Loucy (cell line): ENCODE data around the gene RPP21.
A peak's percentile ranks its signal among the peaks of the same experiment; 100 is the strongest.

Experiments
- H2AFZ ChIP-seq: fragments of 200-600 bp; sonication (generic); 2 replicates; pipeline ENCODE4 v1.6.0; 2016; ENCODE audit warnings: antibody characterized with exemption, mild to moderate bottlenecking, low read length, moderate library complexity
- H3F3A ChIP-seq: fragments of 200-600 bp; 2 replicates; pipeline ENCODE4 v1.6.0; 2016; ENCODE audit warnings: antibody characterized with exemption, low read depth, mild to moderate bottlenecking
- H3K27me3 ChIP-seq: fragments of 200-600 bp; sonication (generic); 2 replicates; pipeline ENCODE4 v1.6.1; 2014; ENCODE audit warnings: low read length, mild to moderate bottlenecking; ENCODE audit not compliant: insufficient read depth, poor library complexity, severe bottlenecking
- H3K36me3 ChIP-seq: fragments of 200-600 bp; sonication (generic); 2 replicates; pipeline ENCODE4 v1.6.1; 2016; ENCODE audit warnings: low read length; ENCODE audit not compliant: insufficient read depth
- H3K4me1 ChIP-seq: fragments of 200-600 bp; sonication (generic); 2 replicates; pipeline ENCODE4 v1.5.1; 2014; ENCODE audit warnings: low read length, mild to moderate bottlenecking; ENCODE audit not compliant: insufficient read depth, poor library complexity, severe bottlenecking
- H3K4me2 ChIP-seq: fragments of 200-600 bp; sonication (generic); 2 replicates; pipeline ENCODE4 v1.6.0; 2014; ENCODE audit warnings: antibody characterized with exemption, low read length, low read depth, mild to moderate bottlenecking; ENCODE audit not compliant: poor library complexity, severe bottlenecking
- H3K4me3 ChIP-seq: fragments of 200-600 bp; sonication (generic); 2 replicates; pipeline ENCODE4 v1.5.1; 2014; ENCODE audit warnings: low read length, mild to moderate bottlenecking, mixed read lengths; ENCODE audit not compliant: poor library complexity, severe bottlenecking
- H3K79me2 ChIP-seq: fragments of 200-600 bp; sonication (generic); 2 replicates; pipeline ENCODE4 v1.6.1; 2014; ENCODE audit warnings: low read length; ENCODE audit not compliant: insufficient read depth
- H3K9ac ChIP-seq: fragments of 200-600 bp; sonication (generic); 2 replicates; pipeline ENCODE4 v1.6.0; 2014; ENCODE audit warnings: mild to moderate bottlenecking, low read depth, low read length, moderate library complexity; ENCODE audit not compliant: poor library complexity, severe bottlenecking
- H3K9me2 ChIP-seq: fragments of 200-600 bp; sonication (generic); replicated peaks from 2 replicates; pipeline ENCODE4 v1.6.1; 2016; ENCODE audit warnings: low read depth, low read length, mixed read lengths
- H3K9me3 ChIP-seq: fragments of 200-600 bp; sonication (generic); 2 replicates; pipeline ENCODE4 v1.6.1; 2014; ENCODE audit warnings: mild to moderate bottlenecking, antibody characterized with exemption, low read length, low read depth; ENCODE audit not compliant: insufficient read depth
- H4K20me1 ChIP-seq: fragments of 200-600 bp; sonication (generic); 2 replicates; pipeline ENCODE4 v1.6.0; 2014; ENCODE audit warnings: antibody characterized with exemption, low read length, mild to moderate bottlenecking; ENCODE audit not compliant: insufficient read depth, poor library complexity, severe bottlenecking
- CTCF ChIP-seq: fragments of 200-600 bp; sonication (generic); conservative IDR thresholded peaks from 2 replicates; pipeline ENCODE4 v1.5.1; 2014; ENCODE audit warnings: mild to moderate bottlenecking, antibody characterized with exemption, low read length
- EZH2phosphoT487 ChIP-seq: fragments of 200-600 bp; IDR thresholded peaks from 2 replicates; pipeline ENCODE4 v1.6.1; 2018; ENCODE audit warnings: antibody characterized with exemption, mild to moderate bottlenecking, moderate library complexity, borderline replicate concordance

Gene RPP21

GRCh38 chr6:30319146-30319835, 25.7 kb upstream of the RPP21 start:
- Histone ChIP-seq H3K4me1 (peaks cover 57% of the 10 kb centered on the region), H3K4me2 (peak overlapping the region; percentile 56), H3K36me3 (peaks cover 4% of the 10 kb centered on the region; the same call in 1 of the 2 replicates), H3F3A (no peaks in the 10 kb centered on the region), H3K9me2 (no peaks in the 10 kb centered on the region), H4K20me1 (peaks cover 89% of the 10 kb centered on the region), H3K27me3 (no peaks in the 10 kb centered on the region), H3K79me2 (peaks cover 93% of the 10 kb centered on the region), H3K9ac (no peak overlapping the region), H2AFZ (no peak overlapping the region), H3K9me3 (no peaks in the 10 kb centered on the region), H3K4me3 (no peak overlapping the region)
- TF ChIP-seq EZH2phosphoT487, result no peak
- TF ChIP-seq CTCF, result no peak

- Histone ChIP-seq H3K79me2 (peaks cover 85% of the 10 kb centered on the region), H3F3A (0 out of 2 replicates have a peak, but pooled peaks cover 2% of the 10 kb centered on the region), H3K4me1 (peaks cover 68% of the 10 kb centered on the region), H3K9me3 (no peaks in the 10 kb centered on the region), H4K20me1 (peaks cover 87% of the 10 kb centered on the region), H3K36me3 (no peaks in the 10 kb centered on the region), H3K9me2 (no peaks in the 10 kb centered on the region), H3K4me3 (peak overlapping the region; percentile 8), H3K4me2 (peak overlapping the region; percentile 91), H2AFZ (no peak overlapping the region), H3K9ac (no peak overlapping the region), H3K27me3 (no peaks in the 10 kb centered on the region)
- TF ChIP-seq EZH2phosphoT487 (no peak), CTCF (no peak)
Observed at GRCh38 chr6:30321692-30322388, 23.1 kb upstream of the RPP21 start.

GRCh38 chr6:30322527-30323501, 22.1 kb upstream of the RPP21 start:
- Histone ChIP-seq H3K4me2 (peak overlapping the region; percentile 91), H3K27me3 (no peaks in the 10 kb centered on the region), H4K20me1 (peaks cover 78% of the 10 kb centered on the region), H3K9me3 (no peaks in the 10 kb centered on the region), H3F3A (0 out of 2 replicates have a peak, but pooled peaks cover 2% of the 10 kb centered on the region), H3K9me2 (no peaks in the 10 kb centered on the region), H3K4me3 (peak overlapping the region; percentile 87), H2AFZ (no peak overlapping the region), H3K9ac (no peak overlapping the region), H3K79me2 (peaks cover 82% of the 10 kb centered on the region), H3K4me1 (peaks cover 68% of the 10 kb centered on the region), H3K36me3 (no peaks in the 10 kb centered on the region)
- no peak for TF ChIP-seq CTCF
- TF ChIP-seq EZH2phosphoT487, result no peak
